Measurements from ENCODE around the gene TDRKH. TPM values are rescaled to one million over a fixed set of nuclear protein-coding genes. Genes with fewer than 3 reads are reported as not detected.

Gene TDRKH
- total RNA-seq, 2 donors from 2014 or later, result 4.7 to 5.1 TPM

DNA sequence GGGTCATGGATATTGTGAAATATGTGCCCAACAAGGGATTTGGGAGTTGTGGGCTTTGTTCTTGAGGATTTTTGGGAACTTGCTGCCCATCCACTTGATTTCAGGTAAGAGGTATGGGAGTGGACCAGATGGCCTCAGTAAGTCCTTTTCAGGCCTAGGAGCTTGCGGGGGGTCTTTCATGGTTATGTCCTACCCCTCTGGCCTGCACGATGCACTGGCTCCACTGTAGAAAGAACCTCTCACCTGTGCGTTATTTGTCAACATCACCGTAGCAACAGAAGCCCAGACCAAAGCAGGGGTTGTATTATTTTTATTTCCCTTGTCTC, 60.4 kb downstream of the TDRKH start:
- intact Hi-C loops (cut with DNase I), result loop anchor here (10.0 kb wide), 3 partner anchors 115 to 285 kb away; partner anchors contain the start of gene SNX27 (in 1 of the 2)
- DNase-seq (ENCODE audit: low spot score), result no peak

DNA sequence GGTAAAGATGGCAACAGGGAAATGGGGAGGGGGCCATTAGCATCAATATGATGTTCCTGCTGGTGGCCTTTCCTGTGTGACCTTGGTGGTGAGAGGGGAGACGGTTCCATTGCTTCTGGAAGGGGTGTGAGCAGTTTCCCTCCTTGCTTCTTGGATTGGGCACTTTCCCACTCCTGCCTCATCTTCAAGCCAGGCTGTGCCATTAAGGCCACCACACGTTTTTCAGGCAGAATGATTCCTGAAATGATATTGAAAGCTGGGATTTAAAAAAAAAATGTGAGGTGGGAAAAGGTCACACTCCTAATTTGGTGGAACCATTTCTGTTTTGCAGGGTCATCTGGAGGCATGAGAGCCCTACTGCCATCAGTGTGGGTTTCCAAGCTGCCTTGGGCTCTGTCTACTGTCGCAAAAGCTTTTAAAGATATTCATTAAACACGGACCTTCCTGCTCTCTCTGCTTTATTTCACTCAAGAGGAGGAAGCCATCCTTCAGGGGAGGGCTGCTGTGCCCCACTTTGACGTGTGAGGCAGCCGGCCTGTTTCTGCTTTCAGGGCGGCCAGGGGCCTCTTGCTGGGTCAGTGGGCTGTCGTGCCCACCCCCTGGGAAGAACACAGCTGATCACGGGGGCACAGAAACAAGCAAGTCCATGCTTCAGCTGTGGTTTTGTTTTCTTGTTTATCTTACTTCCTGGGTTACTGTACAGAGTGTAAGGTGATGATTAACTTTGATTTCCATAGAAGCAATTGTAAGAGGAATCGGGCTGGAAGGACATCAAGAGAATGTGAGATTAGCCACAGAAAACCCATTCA, 60.9 kb downstream of the TDRKH start:
- DNase-seq (ENCODE audit: low spot score), result no peak
- intact Hi-C loops (cut with DNase I), result no loop called here

DNA sequence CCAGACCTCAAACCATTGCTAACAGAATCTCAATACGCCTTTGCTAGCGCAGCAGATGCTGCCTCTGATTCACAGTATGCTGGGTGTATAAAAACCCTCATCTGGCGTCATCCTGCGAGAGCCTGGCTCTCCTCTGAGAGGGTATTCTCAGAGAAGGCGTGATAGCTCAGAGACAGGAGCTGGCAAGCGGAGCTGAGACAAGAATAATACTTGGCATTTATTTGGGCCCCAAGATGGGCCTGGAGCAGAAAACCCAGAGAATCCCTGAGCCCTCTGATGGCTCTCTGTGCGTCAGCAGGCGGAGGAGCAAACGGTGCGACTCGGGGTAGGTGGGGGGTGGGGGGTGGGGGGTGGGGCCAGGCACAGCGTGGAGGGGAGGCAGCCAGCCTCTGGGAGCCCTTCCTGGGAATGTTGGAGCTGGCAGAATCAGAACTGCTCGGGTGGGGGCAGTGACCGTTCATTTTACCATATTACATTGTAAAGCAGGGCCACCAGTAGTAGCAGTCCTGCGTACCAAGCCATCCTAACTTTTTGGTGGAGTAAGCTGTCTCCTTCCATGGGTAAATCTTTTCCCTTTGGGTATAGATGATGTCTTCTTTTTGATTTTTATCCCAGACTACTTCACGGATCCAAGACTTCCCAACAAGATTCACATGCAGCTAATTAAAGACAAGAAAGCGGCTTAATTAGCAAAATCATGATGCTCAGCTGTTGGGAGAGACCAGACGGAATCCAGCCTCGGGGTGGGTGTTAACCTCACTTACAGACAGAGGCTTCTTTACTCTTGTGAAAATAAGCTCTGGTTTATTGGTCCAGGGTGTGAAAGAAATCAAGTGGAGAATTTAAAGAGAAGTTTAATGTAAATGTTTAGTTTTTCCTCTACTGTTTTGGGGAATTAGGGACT, 61.9 kb downstream of the TDRKH start:
- DNase-seq (ENCODE audit: low spot score), result no peak

DNA sequence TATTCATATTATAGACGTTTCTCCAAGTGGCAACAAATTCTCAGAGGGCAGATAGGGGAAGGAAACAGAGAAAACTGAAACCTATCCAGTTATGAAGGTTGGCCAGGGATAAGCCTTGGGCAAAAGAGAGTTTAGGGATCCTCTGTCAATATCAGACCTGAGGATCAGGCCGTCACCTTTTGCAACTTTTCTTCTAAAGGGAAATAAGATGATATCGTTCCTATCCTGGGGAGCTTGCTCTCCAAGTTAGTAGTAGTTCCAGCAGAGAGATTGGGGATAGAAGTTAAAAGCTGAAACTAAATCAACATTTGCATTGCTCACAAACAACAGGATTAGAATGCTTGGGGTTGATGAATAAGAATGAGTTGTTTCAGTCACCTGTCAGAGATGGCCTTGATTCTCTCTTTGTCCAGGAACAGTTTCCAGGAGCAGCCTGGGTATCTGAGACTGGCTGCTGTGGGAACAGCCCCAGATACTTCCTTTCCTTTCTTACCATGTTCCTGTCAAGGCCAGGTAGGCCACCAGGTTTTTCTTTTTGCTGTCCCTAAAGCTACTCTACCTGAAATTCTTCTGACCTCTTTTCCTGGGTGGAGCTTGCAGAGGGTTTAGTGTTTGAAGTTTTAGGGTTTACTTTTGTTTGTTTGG, 66.5 kb downstream of the TDRKH start:
- intact Hi-C loops (cut with DNase I), result no loop called here
- DNase-seq (ENCODE audit: low spot score), result no peak

More for the DNA sequence above, 61.9 kb downstream of the TDRKH start:
- intact Hi-C loops (cut with DNase I), result no loop called here

Other genes with a start within 250 kb of the TDRKH start
- 10 to 100 TPM; 40.1 to 41.9 TPM for gene SNX27, start 178.4 kb downstream of the TDRKH start, total RNA-seq
- under 1 TPM in 1 of 2 donors, not detected in 1; 0.10 TPM for gene CELF3, start 73.7 kb downstream of the TDRKH start, total RNA-seq
- 1 to 10 TPM in 1 of 2 donors, not detected in 1; 4.0 TPM for gene RIIAD1, start 69.0 kb downstream of the TDRKH start, total RNA-seq
- 10 to 100 TPM; 46.3 to 49.1 TPM for gene MRPL9, start 27.0 kb downstream of the TDRKH start, total RNA-seq
- not detected for gene LINGO4, start 14.9 kb upstream of the TDRKH start, total RNA-seq
- not detected for gene RORC, start 41.3 kb upstream of the TDRKH start, total RNA-seq
- gene C2CD4D, start 49.3 kb upstream of the TDRKH start, total RNA-seq, result not detected
- gene THEM5, start 63.2 kb upstream of the TDRKH start, total RNA-seq, result not detected
- gene THEM4, start 119.0 kb upstream of the TDRKH start, total RNA-seq, result 1 to 10 TPM; 9.4 to 9.8 TPM
- 100 to 1,000 TPM; 244 to 281 TPM for gene S100A10, start 203.4 kb upstream of the TDRKH start, total RNA-seq
- 100 to 1,000 TPM; 406 to 484 TPM for gene S100A11, start 246.5 kb upstream of the TDRKH start, total RNA-seq

Data from posterior vena cava (tissue), 2 donors.